ENCODE results near the gene FBXO46.

The FBXO46 gene, protein sequence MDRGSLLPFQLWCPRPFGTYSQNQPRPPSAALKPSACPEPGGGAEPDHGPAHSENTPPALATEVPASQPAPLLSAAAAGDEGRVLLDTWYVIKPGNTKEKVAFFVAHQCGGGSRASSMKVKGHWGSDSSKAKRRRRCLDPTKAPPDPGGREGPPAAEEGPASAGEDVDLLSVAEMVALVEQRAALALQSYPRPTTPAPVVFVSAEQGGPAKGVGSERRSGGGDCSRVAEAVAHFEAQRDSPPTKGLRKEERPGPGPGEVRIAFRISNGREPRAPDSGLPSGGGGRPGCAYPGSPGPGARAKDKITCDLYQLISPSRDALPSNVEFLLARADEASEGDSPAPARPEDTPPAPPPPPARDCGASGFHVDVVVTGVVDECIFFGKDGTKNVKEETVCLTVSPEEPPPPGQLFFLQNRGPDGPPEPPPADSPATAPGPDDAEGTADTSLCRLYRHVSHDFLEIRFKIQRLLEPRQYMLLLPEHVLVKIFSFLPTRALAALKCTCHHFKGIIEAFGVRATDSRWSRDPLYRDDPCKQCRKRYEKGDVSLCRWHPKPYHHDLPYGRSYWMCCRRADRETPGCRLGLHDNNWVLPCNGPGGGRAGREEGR

DNA sequence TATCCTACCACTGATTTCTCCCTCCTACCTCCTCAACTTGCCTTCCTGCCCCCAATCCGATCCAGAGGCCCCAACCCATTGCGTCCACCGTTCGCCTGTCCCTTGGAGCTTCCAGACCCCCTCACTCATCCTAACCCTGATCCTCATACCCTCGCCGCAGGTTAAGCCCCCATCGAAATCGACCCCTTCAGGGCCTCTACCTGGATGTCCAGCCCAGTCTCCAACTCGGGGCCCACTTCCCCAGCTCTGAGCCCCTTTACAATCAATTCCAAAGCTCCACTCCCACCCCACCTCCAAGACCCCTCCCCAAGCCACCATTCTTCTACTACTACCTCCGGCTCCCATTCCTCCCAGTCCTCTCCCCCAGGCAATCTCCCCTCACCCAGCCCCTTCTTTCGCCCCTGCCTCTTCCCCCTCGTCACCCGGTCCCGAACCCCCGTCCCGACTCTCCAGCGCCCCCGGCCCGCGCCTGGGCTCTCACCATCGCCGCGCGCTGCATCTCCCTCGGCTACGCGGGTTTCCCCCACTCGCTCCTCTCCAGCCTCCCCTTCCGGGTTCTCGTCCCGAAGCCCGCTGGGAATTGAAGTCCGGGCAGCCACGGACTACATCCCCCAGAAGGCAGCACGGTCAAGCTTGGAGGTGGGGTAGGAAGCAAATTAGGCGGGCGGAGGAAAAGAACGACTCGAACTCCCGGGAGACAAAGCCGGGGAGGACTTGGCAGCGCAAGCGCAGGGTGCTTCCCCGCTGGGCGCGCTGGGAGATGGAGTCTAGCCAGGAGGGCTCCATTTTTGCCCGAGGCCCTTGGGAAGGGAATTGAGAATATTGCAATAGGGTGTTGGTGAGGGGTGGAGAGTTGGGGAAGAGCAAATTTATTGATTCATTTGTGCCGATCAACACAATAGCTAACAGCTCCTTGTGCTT, at the start of gene FBXO46:
Gene FBXO46, minus strand, starts transcription at position 529 of the 921 bp plus-strand sequence. CDS start 17,401 bp downstream, outside the sequence.
- DNase-seq = peak; percentile 99

DNA sequence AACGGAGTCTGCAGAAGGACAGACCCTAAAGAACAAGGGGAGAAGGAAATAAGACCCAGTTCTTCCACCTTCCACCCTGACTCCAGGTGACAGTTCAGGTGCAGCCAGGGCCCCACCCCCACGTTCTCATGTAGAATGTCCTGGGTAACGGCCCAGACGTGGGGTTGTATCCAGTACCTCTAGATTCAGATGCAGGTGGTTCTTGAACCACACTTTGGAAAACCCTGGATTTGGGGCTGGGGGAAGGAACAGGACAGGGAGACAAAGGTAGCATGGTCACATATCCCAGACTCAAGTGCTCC, 49.4 kb upstream of the FBXO46 start:
- DNase-seq = no peak

DNA sequence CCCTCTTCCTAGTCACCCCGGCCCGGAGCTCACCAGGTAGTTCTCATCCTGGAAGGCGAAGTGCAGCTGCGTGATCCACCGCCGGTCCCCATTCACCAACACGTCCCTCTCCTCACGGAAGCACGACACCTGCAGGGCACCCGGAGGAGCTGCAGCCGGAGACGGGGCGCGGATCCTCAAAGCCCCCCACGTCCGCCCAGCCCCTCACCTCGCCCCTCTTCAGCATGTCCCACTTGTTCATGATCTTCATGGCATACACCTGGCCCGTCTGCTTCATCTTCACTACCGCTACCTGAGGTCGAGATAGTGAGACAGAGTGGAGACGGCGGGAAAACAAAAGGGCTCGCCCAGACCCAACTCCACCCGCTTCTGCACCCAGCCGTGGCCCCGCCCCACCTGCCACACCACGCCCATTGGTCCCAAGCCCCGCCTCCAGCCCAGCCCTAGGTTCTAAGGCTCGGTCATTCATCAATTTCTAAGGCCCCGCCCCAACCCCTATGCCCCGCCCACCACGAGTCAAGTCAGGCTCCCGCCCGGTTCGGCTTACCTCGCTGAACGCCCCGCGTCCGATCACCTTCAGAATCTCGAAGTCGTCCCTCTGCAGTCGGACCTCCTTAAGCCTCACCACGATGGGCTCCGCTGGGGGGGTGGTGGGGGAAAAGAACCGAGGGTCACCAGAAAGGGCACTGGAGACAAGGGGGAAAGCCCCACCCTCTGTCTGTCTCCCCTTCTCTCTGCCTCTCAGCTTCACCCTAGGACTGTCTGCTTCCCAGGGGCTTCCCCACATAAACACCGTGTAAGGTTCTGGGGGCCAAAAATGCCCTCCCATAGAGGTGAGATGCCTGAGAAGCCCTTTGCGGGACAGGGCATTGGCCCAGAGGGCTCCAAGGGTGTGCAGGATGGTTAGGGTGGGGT, 48.8 kb upstream of the FBXO46 start:
- peak; percentile 73 for DNase-seq

DNA sequence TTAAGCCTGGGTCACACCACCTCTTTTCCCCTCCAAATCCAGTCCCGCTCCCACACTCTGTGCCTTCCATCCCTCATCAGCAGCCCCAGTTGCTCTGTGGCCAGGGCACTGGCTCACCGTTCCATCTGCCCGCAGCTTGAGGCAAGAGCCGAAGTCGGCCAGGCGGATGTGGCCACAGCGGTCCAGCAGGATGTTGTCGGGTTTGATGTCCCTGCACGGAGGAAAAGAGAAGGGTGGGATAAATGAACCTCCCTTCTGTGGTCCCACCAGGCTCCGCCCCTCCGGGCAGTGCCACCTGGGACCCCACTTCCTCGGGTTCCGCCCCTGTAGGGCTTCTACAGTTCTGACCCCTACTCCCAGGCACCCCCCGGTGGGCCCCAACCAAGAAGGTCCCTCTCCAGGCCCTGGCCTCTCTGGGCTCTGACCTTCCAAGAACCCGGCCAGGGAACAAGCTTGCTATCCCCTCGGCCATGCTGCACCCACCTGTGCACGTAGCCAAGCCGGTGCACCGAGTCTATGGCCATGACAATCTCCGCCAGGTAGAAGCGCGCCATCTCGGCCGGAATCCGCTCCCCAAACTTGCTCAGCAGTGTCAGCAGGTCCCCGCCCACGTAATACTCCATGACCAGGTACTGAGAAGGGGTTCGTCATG, 47.4 kb upstream of the FBXO46 start:
- no peak for DNase-seq

DNA sequence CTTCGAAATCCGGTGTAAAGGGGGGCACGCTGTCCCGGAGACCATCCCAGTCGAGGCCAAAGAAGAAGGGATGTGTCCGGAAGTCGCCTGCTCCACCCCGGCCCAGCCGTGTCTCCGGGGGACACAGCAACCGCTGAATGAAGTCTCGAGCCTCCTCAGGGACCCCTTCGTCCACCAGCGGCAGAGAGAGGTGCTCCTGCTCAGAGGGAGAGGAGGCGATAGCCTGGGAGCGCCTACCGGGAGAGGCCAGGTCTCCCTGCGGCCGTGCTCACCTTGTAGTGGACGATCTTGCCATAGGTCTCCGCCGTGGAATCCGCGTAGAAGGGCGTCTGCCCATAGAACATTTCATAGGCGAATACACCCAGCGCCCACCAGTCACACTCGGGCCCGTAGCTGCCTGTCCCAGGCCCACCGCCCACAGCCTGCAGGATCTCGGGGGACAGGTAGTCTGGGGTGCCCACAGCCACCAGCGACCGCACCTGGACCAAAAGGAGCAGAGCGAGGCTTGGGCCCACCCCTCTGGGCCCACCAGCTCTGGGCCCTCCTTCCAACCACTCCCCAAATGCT, 46.8 kb upstream of the FBXO46 start:
- no peak for DNase-seq

DNA sequence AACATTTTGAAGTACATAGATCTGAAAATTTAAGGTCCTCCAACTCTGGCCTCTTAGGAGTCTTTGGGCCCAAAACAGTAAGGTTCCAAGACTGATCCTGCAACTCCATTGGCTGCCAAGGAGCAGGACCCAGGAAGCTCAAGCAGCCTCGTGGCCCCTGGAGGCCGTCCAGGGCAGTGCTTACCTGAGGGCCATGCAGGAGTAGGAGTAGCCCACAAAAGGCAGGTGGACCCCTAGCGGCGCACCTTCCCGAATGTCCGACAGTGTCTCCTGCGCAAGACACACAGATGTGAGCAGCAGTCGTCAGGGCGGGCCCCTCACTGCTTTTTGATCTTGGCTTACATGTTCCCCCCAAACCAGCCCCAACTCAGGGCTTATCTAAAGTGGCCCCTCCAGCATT, 44.1 kb upstream of the FBXO46 start:
- no peak for DNase-seq

DNA sequence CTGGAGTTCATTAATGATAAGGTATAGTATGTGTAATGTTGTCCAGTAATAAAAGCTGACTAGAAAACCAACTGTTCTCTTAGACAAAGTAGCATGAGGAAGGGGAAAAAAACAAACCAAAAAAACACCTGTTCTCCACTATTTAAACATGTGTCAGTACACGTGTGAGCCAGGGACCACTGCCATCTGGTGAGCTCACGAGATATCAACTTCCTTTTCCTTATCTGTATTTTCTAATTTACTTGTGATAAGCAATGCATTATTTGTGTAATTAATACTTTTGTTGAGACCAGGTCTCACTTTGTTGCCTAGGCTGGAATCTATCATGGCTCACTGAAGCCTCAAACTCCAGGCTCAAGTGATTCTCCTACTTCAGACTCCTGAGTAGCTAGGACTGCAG, 42.7 kb upstream of the FBXO46 start:
- no peak for DNase-seq

DNA sequence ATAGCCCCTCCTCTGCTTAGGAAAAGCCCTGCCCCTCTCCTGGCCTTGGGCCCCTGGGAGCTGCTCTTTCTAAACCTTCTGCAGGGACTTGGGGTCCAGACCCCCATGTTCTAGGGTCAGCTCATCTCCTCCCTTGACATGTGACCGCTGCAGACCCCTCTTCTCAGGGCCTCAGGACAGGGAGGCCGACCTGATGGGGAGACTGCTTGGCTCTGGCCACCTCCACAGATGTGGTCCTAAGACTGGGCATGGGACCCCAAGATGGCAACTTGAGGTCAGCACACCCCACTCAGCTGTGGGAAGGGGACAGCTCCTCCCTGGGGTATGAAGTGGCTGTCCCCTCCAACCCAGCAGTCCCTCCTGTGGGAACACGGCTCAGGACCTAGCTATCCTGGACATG, 42.2 kb upstream of the FBXO46 start:
- DNase-seq = no peak

DNA sequence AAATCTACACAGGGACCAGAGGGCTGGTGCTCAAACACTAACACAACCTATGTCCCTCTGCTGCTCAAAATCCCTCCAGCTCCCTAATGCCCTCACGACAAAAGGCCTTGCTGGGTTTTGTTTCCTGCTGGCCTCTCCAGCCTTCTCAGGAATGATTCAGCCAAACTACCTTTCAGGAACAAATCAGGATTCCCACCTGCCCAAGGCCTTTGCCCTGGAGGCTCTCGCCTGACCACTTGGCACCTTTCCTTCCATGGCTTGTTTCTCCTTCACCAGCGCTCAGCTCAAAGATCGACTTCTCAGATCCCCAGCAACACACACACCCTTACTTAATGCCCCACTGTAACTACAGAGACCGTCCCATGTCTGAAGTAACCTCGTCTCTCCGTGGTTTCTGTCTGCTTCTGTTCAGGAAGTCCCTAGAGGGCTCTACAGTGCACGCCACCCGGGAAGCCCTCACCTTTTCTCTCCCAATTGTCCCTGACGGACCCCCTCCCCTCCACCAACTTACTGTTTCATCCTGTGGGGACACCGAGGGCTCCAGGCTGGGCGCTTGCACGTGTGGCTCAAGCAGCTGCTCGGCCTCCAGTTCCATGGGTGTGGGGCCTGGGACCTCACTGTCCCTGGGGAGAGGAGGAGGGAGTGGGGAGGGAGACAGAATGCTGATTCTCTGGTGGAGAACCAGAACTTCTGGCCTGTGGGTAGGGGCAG, 41.6 kb upstream of the FBXO46 start:
- DNase-seq = no peak

DNA sequence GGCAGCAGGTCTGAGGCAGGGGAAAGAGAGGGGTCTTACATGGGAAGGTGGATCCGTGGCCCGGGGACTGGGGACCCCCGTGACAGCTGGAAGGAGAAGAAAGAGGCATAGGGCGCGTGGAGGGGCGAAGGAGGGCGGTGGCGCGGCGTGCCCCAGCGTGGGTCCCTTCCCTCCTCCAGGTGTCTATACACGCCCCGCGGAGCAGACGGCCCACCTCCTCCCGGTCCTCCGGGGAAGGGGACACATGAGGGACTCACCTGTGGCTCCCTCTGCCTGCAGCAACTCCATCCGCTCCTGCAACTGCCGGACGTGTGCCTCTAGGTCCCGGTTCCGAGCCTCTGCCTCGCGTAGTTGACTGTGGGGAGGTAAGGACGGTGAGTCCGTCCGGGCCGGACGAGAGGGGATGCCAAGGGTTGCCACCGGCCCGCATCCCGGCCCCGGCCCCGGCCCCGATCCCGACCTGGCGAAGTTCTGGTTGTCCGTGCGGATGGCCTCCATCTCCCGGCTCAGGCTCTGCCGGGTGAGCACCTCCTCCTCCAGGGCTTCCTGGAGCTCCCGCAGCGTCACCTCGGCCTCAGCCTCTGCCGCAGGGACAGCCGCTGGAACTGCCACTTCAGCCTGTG, 40.7 kb upstream of the FBXO46 start:
- no peak for DNase-seq

DNA sequence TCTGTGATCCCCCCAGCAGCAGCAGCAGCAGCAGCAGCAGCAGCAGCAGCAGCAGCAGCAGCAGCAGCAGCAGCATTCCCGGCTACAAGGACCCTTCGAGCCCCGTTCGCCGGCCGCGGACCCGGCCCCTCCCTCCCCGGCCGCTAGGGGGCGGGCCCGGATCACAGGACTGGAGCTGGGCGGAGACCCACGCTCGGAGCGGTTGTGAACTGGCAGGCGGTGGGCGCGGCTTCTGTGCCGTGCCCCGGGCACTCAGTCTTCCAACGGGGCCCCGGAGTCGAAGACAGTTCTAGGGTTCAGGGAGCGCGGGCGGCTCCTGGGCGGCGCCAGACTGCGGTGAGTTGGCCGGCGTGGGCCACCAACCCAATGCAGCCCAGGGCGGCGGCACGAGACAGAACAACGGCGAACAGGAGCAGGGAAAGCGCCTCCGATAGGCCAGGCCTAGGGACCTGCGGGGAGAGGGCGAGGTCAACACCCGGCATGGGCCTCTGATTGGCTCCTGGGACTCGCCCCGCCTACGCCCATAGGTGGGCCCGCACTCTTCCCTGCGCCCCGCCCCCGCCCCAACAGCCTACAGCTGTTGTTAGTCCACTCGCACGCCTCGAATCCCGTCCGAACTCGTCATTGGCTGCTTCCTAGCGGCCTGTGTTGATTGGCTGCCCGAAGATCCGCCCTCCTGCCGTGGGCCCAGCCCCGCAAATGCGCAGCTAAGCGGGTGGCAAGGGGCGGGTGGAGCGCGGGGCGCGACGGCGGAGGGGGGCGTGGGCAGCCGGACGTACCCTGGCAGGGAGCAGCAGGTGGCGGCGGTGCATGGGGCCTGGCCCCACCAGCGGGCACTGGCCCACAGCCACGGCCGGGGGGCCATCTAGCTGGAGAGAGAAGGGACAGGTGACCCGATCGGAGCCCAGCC, 39.8 kb upstream of the FBXO46 start:
- peak; percentile 98 for DNase-seq

DNA sequence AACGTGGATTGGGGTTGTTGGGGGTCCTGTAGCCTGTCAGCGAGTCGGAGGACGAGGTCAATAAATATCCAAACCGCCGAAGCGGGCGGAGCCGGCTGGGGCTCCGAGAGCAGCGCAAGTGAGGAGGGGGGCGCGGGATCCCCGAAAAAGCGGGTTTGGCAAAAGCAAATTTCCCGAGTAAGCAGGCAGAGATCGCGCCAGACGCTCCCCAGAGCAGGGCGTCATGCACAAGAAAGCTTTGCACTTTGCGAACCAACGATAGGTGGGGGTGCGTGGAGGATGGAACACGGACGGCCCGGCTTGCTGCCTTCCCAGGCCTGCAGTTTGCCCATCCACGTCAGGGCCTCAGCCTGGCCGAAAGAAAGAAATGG, 39.1 kb upstream of the FBXO46 start:
- DNase-seq = no peak

DNA sequence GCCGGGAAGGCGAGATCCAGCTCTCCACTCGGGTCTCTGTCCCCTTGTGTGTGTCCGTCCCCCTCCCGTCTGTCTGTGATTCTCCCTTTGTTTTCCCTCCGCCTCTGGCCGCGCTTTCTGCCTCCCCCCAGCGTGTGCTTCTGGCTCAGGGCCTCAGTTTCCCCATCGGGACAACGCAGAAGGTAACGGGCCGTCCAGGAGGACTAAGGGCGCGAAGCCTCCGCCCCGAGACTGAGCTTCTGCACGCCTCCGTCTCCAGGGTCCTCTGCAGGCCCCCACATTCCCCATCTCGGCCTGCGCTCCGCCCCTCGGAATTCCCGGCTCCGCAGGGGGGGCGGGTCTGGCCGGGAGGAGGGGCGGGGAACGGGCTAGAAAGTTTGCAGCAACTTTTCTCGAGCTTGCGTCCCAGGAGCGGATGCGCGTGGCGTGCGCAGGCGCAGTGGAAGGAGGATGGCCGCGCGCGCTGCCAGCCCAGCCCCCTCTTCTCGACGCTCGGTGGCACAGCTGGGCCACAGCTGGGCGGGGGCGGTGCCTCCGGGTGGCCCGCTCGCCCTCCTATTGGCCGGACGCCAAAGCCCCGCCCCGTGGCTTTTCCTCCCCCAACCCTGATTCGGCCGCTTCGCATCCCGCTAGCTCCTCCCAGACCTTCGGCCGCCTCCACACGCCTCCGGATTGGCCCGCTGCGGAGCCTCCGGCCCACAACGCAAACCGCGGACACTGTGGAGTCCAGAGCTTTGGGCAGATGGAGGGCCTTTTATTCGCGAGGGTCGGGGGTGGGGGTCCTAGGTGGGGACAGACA, 38.5 kb upstream of the FBXO46 start, which contains the start of gene SIX5:
Gene SIX5, minus strand, starts transcription at position 269 of the 799 bp plus-strand sequence. CDS start 408 bp downstream, outside the sequence.
- peak; percentile 99 for DNase-seq

DNA sequence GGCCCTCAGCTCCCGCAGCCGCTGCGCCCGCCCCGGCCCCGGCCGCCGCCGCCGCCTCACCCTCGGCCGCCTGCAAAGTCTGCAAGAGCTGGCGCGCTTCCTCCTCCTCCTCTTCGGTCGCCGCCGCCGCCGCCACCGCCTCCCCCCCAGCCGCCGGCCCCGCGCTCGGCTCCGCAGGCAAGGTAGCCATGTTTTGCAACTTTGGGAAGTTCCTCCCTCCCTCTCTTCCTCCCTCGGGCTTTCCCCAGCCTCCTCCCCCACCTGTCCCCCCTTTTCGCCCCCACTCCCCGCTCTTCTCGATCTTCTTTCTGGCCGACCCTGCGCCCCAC, 37.9 kb upstream of the FBXO46 start:
- DNase-seq = peak; percentile 47

DNA sequence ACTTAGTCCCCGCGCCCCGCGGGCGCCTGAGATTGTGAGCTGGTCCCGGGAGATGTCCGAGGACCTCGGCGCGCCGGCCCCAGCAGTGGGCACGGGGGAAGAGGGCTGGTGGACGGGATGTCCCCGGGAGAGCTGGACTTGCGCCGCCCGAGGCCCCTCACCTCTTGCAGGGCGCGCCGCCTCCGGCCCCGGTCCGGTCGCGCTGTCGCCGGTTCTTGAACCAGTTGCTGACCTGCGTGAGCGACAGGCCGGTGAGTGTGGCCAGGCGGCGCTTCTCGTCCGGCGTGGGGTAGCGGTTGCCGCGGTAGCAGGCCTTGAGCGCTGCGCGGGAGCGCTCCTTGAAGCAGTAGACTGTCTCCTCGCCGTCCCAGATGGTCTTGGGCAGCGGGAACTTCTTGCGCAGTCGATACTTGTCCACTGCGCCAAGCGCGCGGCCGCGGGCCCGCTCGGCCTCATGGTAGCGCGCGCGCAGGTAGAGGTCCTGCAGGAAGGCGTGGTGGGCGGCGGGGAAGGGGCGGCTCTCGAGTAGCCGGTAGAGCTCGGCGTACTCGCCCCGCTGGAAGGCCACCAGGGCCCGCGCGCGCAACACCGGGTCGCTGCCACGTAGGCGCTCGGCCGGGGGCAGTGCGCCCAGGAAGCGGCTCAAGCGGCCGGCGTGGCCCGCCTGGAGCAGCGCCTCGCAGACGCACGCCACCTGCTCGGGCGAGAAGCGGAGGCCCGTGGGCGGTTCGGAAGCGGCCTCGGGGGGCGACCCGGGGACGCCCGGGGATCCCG, 37.4 kb upstream of the FBXO46 start:
- DNase-seq = peak; percentile 62

DNA sequence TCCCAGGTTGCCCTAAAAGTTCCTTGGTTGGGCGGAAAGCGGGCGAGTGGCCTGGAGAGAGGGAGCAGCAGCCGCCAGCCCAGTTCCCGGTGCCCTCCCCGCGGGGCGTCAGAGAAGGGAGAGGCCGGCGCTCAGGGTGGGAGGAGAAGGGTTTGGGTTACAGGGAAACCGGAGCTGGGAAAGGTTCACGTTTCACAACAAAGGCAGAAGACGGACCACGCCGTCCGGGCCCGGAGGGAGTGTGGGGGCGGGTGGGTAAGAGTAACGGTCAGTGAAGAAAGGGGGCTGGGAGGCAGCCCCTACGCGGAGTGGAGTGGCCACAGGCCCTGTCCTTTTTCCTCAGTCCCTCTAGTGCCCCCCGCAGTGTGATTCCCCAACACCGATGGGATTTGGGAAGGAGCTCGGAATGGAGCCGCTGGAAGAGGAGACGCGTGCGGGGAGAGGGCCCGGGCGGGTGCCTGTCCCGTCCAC, 36.7 kb upstream of the FBXO46 start:
- DNase-seq = peak; percentile 82

DNA sequence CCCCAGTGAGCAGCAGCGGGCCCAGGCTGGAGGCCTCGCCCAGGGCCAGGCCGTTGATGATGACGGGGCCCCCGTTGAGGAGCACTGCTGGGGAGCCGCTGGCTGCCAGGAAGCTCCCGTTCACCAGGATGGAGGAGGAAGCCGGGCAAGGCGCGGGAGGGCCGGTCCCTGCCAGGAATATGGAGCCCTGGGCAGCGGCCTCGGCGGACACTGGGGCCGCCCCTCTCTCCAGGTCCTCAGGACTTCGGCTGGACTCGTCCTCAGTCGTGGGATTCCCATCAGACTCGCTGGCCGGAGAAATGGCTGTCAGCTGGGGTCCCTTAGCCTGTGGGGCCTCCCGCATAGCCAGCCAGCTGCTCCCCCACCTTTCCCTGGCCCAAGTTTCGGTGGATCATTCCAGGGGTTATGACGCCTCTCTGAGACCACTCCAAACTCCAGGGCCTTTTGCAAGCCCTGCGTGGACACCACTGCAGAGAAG, 36.2 kb upstream of the FBXO46 start:
- no peak for DNase-seq
